GOT3 (cell line): Measurements from ENCODE around the gene NPAS3.

Source experiments
- DNase-seq: peaks from one replicate; lab custom pipeline; 2025; ENCODE audit warnings: mixed read lengths; lab: John Stamatoyannopoulos, UW

The NPAS3 gene

GRCh38 chr14:33016613-33017012 is 77.9 kb downstream of the NPAS3 start:
- no peak for DNase-seq

GRCh38 chr14:33017016-33017415 is 78.3 kb downstream of the NPAS3 start:
- DNase-seq: no peak

GRCh38 chr14:33019346-33019745 is 80.7 kb downstream of the NPAS3 start:
- no peak for DNase-seq

GRCh38 chr14:33026850-33027430 is 88.3 kb downstream of the NPAS3 start:
- DNase-seq: no peak

- DNase-seq: no peak
These were observed 90.8 kb downstream of the NPAS3 start for GRCh38 chr14:33029511-33029910.

- no peak for DNase-seq
These were observed 91.7 kb downstream of the NPAS3 start for GRCh38 chr14:33030386-33030785.

- no peak for DNase-seq
These were observed 96.9 kb downstream of the NPAS3 start for GRCh38 chr14:33035416-33036194.

GRCh38 chr14:33039311-33039710 is 100.6 kb downstream of the NPAS3 start:
- DNase-seq: no peak

GRCh38 chr14:33040372-33041140 is 101.9 kb downstream of the NPAS3 start:
- DNase-seq: no peak

- no peak for DNase-seq
These were observed 103.9 kb downstream of the NPAS3 start for GRCh38 chr14:33042591-33042990.

- DNase-seq: no peak
These were observed 107.1 kb downstream of the NPAS3 start for GRCh38 chr14:33045760-33046159.

GRCh38 chr14:33052943-33053342 is 114.3 kb downstream of the NPAS3 start:
- no peak for DNase-seq

- no peak for DNase-seq
These were observed 117.5 kb downstream of the NPAS3 start for GRCh38 chr14:33056213-33056612.

GRCh38 chr14:33057585-33057984 is 118.9 kb downstream of the NPAS3 start:
- DNase-seq: no peak

GRCh38 chr14:33061667-33062325 is 123.1 kb downstream of the NPAS3 start:
- no peak for DNase-seq

GRCh38 chr14:33062476-33062875 is 123.8 kb downstream of the NPAS3 start:
- DNase-seq: no peak

GRCh38 chr14:33062881-33063280 is 124.2 kb downstream of the NPAS3 start:
- DNase-seq: no peak

- DNase-seq: no peak
These were observed 124.8 kb downstream of the NPAS3 start for GRCh38 chr14:33063521-33063920.

- no peak for DNase-seq
These were observed 127.0 kb downstream of the NPAS3 start for GRCh38 chr14:33065634-33066033.

- no peak for DNase-seq
These were observed 129.4 kb downstream of the NPAS3 start for GRCh38 chr14:33068040-33068439.

GRCh38 chr14:33068626-33069025 is 129.9 kb downstream of the NPAS3 start:
- DNase-seq: no peak

- DNase-seq: no peak
These were observed 131.8 kb downstream of the NPAS3 start for GRCh38 chr14:33070475-33070874.
